NCI-H1436 treated with DMSO at 0.1 percent for 48 hours (cell line): ENCODE measurements around the gene TTC21A.

Experiments
- DNase-seq: peaks from one replicate; lab custom pipeline; 2025; lab: John Stamatoyannopoulos, UW

TTC21A gene

GRCh38 chr3:39136533-39137434 is 29.3 kb downstream of the TTC21A start:
- no peak for DNase-seq

- no peak for DNase-seq
Observed at GRCh38 chr3:39137435-39137936, 30.0 kb downstream of the TTC21A start.

GRCh38 chr3:39137991-39138803 is 30.7 kb downstream of the TTC21A start:
- no peak for DNase-seq

- DNase-seq: no peak
Observed at GRCh38 chr3:39138804-39139415, 31.4 kb downstream of the TTC21A start.

GRCh38 chr3:39139442-39139841 is 32.0 kb downstream of the TTC21A start:
- DNase-seq: no peak

- DNase-seq: no peak
Observed at GRCh38 chr3:39140341-39140971, 33.0 kb downstream of the TTC21A start.

GRCh38 chr3:39141171-39141995 is 33.9 kb downstream of the TTC21A start:
- no peak for DNase-seq

GRCh38 chr3:39142067-39142466 is 34.6 kb downstream of the TTC21A start:
- no peak for DNase-seq

GRCh38 chr3:39143051-39143885 is 35.8 kb downstream of the TTC21A start:
- no peak for DNase-seq

- no peak for DNase-seq
Observed at GRCh38 chr3:39144095-39144747, 36.7 kb downstream of the TTC21A start.

- DNase-seq: no peak
Observed at GRCh38 chr3:39144748-39145380, 37.4 kb downstream of the TTC21A start.

GRCh38 chr3:39146083-39146501 is 38.6 kb downstream of the TTC21A start:
- DNase-seq: no peak

GRCh38 chr3:39146611-39147591 is 39.4 kb downstream of the TTC21A start:
- DNase-seq: no peak

- DNase-seq: no peak
Observed at GRCh38 chr3:39147711-39148434, 40.4 kb downstream of the TTC21A start.

GRCh38 chr3:39148435-39149058 is 41.1 kb downstream of the TTC21A start:
- no peak for DNase-seq

GRCh38 chr3:39149059-39149455 is 41.6 kb downstream of the TTC21A start:
- no peak for DNase-seq
